Tongue (tissue), 2 donors: ENCODE measurements around the gene ZNF529. TPM values are rescaled to one million over a fixed set of nuclear protein-coding genes. Genes with fewer than 3 reads are reported as not detected.
"Not testable (repeated sequence)": the region's sequence is repeated elsewhere in the genome, so short reads cannot be mapped to it uniquely, and the experiment has no call there.

Experiments
- DNase-seq: peaks from one replicate; pipeline ENCODE4 v3.0.0-alpha.2; 2015
- total RNA-seq: library from RNA; depleted of rRNA; stranded (reverse); fragments of >200 nt; gene quantifications from one replicate; pipeline ENCODE4 v1.2.3, GENCODE V29; 2014

Gene ZNF529
- total RNA-seq, result 31.4 TPM

- DNase-seq, result peak; percentile 96
Measured at GRCh38 chr19:36573020-36573894, at the start of gene ZNF529. TSS of gene ZNF529 (minus strand) at chr19:36573292. CDS start at chr19:36572346, 946 bp downstream.

- DNase-seq, result no peak
Measured at GRCh38 chr19:36605877-36606478, 32.9 kb upstream of the ZNF529 start.

DNA sequence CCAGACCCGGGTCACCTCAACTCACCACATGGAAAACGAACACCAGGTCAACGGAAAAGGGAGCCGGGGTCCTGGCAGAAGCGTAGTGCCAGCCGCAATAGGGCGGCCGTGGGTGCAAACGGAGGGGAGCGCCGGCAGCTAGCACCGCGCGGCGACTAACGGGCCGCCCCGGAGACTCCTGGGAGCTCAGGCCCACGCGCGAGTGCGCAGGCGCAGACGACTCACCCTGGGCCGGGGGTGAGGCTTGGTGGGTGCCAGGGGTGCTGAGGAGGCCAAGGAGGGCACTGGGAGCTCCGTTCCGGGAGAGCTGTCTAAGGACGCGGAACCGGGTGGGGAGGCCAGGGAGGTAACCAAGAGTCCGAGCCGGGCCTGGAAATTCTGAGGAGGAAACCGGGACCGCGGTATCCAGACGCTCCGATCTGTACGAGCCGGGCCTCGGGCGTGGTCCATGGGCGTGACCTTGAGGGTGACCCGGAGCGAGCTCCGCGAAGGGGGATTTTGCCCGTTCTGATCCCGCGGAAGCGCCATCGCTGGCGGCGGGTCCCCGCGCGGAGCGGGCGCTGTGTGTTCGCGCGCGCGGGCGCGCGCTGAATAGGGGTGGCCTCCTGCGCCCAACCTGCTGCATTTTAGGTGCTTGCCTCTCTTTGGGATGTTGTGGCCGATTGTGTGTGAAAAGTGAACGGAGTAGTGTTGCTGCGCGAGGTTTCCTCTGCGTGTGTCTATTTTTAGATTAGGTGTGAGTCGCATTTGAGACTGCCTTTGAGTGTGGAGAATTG is 32.2 kb upstream of the ZNF529 start, which contains the start of gene ZNF382:
Gene ZNF382 (plus strand): TSS at position 213 of the 776 bp plus-strand sequence. CDS start 4,602 bp downstream, outside the sequence.
- peak; percentile 92 for DNase-seq

DNA sequence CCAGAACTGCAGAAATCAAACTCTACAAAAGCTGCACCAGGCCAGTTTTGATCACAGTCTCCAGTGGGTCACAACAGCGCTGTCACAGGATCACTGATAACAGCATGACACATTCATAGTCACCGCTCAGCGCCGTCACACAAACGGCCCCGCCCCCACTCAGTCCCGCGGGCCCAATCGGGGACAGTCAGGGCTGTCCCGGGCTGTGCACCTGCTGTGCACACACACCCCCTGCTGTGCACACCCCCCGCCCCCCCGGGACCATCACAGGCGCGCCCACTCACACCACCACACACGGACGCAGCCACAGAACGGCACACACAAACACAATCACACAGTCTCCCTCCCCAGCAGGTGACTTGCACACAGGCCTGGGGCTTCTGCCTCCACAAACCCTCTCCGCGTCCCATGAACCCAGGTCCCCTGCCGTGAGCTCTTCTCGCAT is 31.6 kb upstream of the ZNF529 start:
- DNase-seq, result peak; percentile 69

DNA sequence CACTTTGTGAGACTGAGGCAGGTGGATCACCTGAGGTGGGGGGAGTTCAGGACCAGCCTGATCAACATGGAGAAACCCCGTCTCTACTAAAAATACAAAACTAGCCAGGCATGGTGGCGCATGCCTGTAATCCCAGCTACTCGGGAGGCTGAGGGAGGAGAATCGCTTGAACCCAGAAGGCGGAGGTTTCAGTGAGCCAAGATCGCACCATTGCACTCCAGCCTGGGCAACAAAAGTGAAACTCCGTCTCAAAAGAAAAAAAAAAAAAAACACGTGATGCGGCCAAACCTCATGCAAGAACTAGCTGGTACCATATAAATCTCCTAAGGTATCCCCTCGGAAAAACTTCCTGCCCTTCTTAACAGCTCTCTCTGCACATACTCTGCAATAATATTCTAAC is 29.6 kb upstream of the ZNF529 start:
- not testable (repeated sequence) for DNase-seq

DNA sequence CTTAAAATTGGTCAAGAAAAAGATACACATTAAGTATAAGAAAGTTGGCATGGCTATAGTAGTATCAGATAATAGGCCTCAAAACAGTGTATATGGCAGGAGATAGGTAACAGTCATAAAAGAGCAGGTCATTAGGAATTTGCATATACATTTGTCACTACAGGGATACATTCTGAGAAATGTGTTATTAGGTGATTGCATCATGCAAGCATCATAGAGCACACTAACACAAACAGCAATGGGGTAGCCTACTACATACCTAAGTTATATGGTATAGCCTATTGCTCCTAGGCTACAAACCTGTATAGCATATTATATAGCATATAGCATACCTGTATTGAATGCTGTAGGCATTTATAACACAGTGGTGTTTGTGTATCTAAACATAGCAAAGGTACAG is 6.2 kb upstream of the ZNF529 start:
- no peak for DNase-seq

DNA sequence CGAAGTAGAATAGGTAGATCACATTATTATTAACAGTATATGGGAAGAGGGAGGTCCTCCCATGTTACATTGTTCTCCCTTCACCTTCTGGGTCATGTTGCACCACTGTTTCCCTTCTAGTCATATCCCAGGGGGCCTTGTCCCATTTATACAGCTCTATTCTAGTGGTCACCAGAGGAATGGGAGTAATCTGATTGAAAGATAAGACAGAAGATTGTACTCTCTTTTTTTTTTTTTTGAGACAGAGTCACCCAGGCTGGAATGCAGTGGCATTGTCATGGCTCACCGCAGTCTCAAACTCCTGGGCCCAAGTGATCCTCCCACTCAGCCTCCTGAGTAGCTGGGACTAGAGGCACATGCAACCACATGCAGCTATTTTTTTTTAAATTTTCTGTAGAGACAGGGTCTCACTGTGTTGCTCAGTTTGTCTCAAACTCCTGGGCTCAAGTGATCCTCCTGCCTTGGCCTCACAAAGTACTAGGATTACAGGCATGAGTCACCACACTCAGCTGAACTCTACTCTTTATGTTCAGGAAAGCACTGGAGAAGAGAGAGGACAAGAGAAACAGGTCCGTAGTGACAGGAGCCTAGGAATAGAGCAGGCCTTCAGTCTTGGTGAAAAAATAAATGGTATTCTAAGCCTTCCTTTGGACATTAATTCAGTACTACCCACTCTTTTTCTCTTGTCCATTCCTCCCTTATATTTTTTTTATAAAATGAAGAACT is 4.3 kb upstream of the ZNF529 start:
- DNase-seq, result no peak

DNA sequence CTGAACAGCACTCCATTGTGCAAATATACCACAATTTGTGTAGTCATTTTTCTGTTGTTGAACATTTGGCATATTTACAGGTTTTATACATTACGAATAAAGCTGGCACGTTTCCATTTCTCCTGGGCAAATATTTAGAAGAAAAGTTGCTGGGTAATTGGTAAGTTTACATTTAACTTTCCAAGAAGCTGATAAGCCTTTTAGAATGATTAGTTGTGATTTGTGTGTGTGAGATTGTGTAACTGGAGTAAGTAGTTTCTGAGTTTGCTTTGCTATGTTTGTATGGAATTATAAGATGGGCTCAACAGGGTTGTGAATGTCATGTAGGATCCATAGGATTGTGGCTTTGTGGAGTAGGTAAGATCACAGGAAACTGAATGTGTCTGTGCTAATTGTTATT is 1.6 kb upstream of the ZNF529 start:
- DNase-seq, result peak; percentile 2

DNA sequence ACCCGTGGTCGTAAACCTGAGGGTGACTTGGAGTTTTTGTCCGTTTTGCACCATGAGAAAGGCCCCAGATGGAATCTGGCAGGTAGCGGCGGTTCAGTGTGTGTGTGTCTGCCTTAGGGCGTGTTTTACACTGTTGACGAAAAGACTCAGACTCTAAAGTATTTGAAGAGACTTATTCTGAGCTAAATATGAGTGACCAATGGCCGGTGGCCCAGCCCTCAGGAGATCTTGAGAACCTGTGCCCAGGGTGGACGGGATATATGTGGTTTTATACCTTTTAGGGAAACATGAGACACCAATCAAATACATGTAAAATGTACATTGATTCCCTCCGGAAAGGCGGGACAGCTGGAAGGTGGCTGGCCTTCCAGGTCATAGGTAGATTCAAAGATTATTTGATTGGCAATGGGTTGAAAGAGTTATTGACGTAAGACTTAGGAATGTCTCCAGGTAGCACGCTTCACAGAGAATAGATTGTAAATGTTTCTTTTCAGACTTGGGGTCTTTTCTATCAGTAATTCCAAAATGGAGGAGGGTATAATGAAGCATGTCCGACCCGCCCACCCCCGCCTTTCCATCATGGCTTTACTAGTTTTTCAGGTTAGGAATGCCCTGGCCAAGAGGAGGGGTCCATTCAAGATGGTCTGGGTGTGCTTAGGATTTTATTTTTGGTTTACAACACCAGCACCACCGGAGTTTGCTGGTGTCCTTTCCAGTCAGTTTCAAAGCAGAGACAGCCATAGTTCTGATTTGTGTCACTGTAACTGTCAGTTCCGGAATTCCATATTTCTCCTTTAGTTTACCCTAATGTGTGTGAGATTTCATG is 1.0 kb upstream of the ZNF529 start:
- DNase-seq, result peak; percentile 41

GRCh38 chr19:36572593-36573019 is 486 bp downstream of the ZNF529 start:
- no peak for DNase-seq

- no peak for DNase-seq
Measured at GRCh38 chr19:36564391-36564790, 8.7 kb downstream of the ZNF529 start.

DNA sequence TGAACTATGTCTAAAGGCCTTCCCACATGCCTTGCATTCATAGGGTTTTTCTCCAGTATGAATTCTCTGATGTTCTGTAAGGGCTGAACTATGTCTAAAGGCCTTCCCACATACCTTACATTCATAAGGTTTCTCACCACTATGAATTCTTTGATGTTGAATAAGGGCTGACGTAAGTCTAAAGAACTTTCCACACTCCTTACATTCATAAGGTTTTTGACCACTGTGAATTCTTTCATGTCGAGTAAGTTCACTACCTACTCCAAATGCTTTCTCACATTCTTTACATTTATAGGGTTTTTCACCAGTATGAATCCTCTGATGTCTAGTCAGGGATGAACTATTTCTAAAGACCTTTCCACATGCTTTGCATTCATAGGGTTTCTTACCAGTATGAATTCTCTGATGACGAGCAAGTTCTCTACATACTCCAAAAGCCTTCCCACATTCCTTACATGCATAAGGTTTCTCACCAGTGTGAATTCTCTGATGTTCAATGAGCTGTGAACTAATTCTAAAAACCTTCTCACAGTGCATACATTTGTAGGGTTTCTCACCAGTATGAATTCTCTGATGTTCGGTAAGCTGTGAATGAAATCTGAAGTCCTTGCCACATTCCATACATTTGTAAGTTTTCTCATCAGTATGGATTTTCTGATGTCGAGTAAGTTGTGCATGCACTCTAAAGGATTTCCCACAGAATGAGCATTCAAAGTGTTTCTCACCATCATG is 25.9 kb downstream of the ZNF529 start:
- no peak for DNase-seq

GRCh38 chr19:36528921-36529518 is 44.1 kb downstream of the ZNF529 start:
- DNase-seq, result no peak

DNA sequence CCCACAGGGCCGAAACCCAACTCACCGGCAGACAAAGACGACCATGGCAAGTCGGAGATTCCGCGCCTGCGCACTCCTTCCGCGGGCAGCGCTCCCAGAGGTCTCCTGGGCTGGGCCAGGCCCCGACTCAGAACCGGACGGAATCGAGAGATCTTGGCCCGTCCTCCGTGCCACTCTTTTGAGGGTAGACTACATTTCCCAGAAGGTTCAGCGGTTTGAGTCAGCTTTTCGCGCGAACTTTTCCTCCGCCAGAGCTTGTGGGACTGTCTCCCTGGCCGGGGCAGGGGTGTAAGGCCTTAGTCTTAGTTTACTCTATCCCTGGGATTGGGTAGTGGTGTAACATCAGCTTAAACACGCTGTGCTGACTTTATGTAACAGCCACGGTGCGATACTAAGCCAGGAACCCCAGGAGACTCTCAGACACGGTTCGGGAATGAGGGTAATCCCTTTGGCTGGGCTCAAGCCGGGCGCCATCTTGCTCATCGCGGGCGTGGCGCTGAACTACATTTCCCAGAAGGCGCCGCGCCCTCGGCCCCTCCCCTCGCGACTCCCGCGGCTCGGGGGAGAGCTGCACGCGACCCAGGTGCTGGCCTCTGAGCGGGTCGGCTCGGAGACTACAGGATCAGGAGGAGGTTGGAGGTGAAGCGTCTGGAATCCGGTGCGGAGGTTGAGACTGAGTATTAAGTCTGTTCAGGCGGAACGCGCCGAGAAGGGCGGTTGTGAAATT is 44.7 kb downstream of the ZNF529 start, which contains the start of gene ZNF260:
Gene ZNF260 (minus strand): TSS at position 78 of the 727 bp plus-strand sequence. CDS start 13,033 bp downstream, outside the sequence.
- peak; percentile 99 for DNase-seq

DNA sequence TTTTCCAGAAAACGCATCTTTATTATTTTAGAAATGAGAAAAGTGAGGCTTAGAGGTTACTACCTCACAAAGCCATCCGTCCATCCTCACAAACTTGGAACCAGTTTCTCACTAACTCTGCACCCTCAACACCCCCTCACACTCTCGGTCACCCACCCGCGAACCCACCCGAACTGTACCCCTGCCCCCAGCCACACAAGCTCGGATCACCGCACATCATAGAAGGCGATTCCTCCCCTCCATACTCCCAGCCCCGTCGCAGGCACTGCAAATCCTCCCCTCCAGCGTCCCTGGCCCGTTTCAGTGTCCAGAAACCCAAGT is 45.3 kb downstream of the ZNF529 start:
- no peak for DNase-seq

DNA sequence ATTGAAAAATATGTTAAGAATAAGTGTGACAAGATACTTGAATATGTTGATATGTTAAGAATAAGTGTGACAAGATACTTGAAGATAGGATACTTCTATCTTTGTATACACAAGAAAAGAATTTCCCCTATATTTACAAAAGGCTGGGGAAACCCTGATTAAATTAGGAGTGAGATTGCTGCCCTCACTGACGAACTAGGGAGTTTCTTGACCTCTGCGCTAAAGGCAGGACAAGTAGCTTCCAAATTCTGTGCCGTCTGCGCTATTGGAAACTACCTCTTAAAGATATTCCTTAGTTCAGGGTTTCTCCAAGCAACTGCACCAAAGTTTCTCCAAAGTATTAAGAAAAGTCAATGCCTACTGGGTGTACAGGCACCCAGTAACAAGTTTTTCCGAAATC is 45.8 kb downstream of the ZNF529 start:
- peak; percentile 16 for DNase-seq

DNA sequence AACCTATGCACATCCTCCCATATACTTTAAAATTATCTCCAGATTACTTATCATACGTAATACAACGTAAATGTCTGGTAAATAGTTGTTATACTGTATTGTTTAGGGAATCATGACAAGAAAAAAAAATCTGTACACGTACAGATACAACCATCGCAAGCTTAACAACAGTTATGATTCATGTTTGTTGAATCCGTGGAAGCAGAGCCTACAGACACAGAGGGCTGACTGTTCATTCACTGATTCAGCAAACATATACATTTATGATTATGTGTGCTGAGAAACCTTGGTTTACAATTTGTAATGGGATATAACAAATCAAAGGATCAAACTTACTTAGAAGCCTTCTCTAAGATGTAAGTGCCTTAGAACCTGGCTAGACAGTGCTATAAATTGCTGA is 46.5 kb downstream of the ZNF529 start:
- no peak for DNase-seq

DNA sequence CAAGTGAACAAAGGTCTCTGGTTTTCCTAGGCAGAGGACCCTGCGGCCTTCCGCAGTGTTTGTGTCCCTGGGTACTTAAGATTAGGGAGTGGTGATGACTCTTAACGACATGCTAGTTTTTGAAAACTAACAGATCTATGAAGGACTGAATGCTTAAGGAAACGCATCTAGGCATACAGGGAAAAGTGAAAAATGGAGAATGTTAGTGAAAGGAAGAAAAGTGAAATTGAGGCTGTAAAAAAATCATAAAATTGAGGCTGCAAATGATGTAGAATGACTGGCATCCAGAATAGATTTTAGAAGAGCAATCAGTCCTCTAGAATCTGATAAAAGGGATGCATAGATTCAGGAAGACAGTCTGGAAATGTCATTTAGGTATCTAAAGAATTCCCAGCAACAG is 48.5 kb downstream of the ZNF529 start:
- no peak for DNase-seq

- DNase-seq, result no peak
Measured at GRCh38 chr19:36514012-36514612, 59.0 kb downstream of the ZNF529 start.
